Measurements from ENCODE around the gene SRSF11. TPM values are rescaled to one million over a fixed set of nuclear protein-coding genes. Genes with fewer than 3 reads are reported as not detected.
"Not testable (repeated sequence)": the region's sequence is repeated elsewhere in the genome, so short reads cannot be mapped to it uniquely, and the experiment has no call there.

Gene SRSF11, protein sequence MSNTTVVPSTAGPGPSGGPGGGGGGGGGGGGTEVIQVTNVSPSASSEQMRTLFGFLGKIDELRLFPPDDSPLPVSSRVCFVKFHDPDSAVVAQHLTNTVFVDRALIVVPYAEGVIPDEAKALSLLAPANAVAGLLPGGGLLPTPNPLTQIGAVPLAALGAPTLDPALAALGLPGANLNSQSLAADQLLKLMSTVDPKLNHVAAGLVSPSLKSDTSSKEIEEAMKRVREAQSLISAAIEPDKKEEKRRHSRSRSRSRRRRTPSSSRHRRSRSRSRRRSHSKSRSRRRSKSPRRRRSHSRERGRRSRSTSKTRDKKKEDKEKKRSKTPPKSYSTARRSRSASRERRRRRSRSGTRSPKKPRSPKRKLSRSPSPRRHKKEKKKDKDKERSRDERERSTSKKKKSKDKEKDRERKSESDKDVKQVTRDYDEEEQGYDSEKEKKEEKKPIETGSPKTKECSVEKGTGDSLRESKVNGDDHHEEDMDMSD
- 130 TPM for total RNA-seq
- polyA plus RNA-seq, result 306 TPM
- long read RNA-seq, donor 1, partial matches to known transcripts, result 6 of 10 reads
- long read RNA-seq, donor 1, other reads (novel, unspliced or antisense), result 0 of 10 reads
- long read RNA-seq, donor 2, full-length matches to known transcripts, result 63 of 436 reads
- long read RNA-seq, donor 2, partial matches to known transcripts, result 362 of 436 reads
- long read RNA-seq, donor 2, other reads (novel, unspliced or antisense), result 11 of 436 reads
- long read RNA-seq, donor 3, full-length matches to known transcripts, result 36 of 282 reads
- long read RNA-seq, donor 3, partial matches to known transcripts, result 235 of 282 reads
- long read RNA-seq, donor 3, other reads (novel, unspliced or antisense), result 11 of 282 reads
- long read RNA-seq, donor 4, full-length matches to known transcripts, result 26 of 84 reads
- long read RNA-seq, donor 4, partial matches to known transcripts, result 58 of 84 reads
- long read RNA-seq, donor 4, other reads (novel, unspliced or antisense), result 0 of 84 reads
- long read RNA-seq, donor 5, full-length matches to known transcripts, result 41 of 272 reads
- long read RNA-seq, donor 5, partial matches to known transcripts, result 231 of 272 reads
- long read RNA-seq, donor 5, other reads (novel, unspliced or antisense), result 0 of 272 reads
- long read RNA-seq, donor 6, full-length matches to known transcripts, result 27 of 104 reads
- long read RNA-seq, donor 6, partial matches to known transcripts, result 77 of 104 reads
- long read RNA-seq, donor 6, other reads (novel, unspliced or antisense), result 0 of 104 reads
- long read RNA-seq, donor 7, transcript SRSF11-216 (3 exons, 784 nt), result major isoform, 6 of 166 reads
- long read RNA-seq, donor 7, transcript SRSF11-201 (10 exons, 3,034 nt), result major isoform, 6 of 166 reads
- long read RNA-seq, donor 7, partial matches to known transcripts, result 143 of 166 reads
- long read RNA-seq, donor 7, other reads (novel, unspliced or antisense), result 0 of 166 reads
- long read RNA-seq, donor 8, partial matches to known transcripts, result 28 of 33 reads
- long read RNA-seq, donor 8, other reads (novel, unspliced or antisense), result 0 of 33 reads
- long read RNA-seq, donor 9, full-length matches to known transcripts, result 20 of 81 reads
- long read RNA-seq, donor 9, partial matches to known transcripts, result 61 of 81 reads
- long read RNA-seq, donor 9, other reads (novel, unspliced or antisense), result 0 of 81 reads
- long read RNA-seq, donor 10, full-length matches to known transcripts, result 16 of 81 reads
- long read RNA-seq, donor 10, partial matches to known transcripts, result 65 of 81 reads
- long read RNA-seq, donor 10, other reads (novel, unspliced or antisense), result 0 of 81 reads

DNA sequence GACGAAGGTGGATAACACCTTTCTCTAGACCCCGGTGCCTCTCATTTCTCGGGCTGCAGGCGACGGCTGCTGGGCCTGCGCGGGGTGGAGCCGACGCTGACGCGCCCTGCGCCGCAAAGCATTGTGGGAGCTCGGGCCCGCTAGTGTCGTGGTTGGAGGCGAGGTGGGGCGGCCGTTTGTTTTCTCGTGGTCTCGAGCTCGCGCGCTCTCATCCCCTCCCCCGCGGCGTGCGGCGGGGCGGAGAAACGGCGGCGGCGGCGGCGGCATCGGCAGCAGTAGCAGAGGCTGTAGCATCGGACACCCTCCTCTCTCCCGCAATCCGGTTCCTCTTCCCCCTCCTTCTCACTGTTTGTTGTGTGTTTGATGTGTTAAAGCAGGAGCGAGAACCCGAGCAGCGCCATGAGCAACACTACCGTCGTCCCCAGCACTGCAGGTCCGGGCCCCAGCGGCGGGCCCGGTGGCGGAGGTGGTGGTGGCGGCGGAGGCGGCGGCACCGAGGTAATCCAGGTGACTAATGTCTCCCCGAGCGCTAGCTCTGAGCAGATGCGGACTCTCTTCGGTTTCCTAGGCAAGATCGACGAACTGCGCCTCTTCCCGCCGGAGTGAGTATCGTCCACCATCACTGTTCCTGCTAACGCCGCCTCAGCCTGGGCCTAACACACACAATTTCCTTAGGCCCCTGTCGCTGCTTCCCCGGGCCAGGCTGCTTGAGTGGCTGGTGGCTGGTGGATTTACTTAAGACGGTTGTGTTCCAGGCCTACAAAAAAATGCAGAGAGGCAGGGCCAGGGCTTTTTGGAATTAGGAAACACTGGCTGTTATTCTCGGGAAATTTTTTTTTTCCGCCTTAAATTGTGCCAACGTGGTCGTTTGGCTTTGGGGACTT, at the start of gene SRSF11:
Gene SRSF11, plus strand, starts transcription at position 143 of the 884 bp plus-strand sequence. Its CDS starts 257 bp downstream, at position 400.
- Histone ChIP-seq H3K36me3 (ENCODE audit: control insufficient read depth in 2 of 2, insufficient read depth in 2 of 2, low read length in 1 of 2) (peaks cover 3 to 36% of the 10 kb centered on the region in 2 donors), H3K4me1 (ENCODE audit: control insufficient read depth in 2 of 2, insufficient read depth in 2 of 2, low read length in 2 of 2) (peaks cover 0 to 4% of the 10 kb centered on the region in 2 donors)
- WGBS, result under 1% methylated on average over 74 of the region's 74 CpGs

DNA sequence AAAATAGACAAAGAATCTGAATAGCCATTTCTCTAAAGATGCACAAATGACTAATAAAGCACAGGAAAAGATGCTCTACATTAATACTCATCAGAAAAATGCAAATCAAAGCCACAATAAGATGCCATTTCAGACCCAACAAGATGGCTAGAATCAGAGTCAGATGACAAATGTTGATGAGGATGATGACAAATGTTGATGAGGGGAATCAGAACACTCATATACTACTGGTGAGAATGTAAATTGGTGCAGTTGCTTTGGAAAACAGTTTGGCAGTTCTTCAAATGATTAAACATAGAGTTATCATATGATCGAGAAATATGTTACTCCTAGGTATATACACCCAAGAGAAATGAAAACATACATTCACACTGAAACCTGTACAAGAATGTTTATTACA, 49.7 kb upstream of the SRSF11 start:
- 97% methylated on average over 1 of the region's 1 CpG for WGBS
- Histone ChIP-seq H3K36me3 (ENCODE audit: control insufficient read depth in 2 of 2, insufficient read depth in 2 of 2, low read length in 1 of 2) (no peaks in the 10 kb centered on the region), H3K4me3 (ENCODE audit: low read length in 2 of 2) (no peak overlapping the region), H3K4me1 (ENCODE audit: control insufficient read depth in 2 of 2, insufficient read depth in 2 of 2, low read length in 2 of 2) (no peaks in the 10 kb centered on the region), H3K9me3 (ENCODE audit: control insufficient read depth in 2 of 2, insufficient read depth in 1 of 2, low read length in 1 of 2) (no peaks in the 10 kb centered on the region), H3K27ac (ENCODE audit: low read depth in 1 of 2, low read length in 1 of 2) (no peak overlapping the region), H3K27me3 (ENCODE audit: control insufficient read depth in 2 of 2, insufficient read depth in 1 of 2, low read length in 1 of 2) (no peaks in the 10 kb centered on the region)
- DNase-seq (ENCODE audit: low read depth in 6 of 9, low spot score in 9 of 9), result no peak

More for the DNA sequence above, at the start of gene SRSF11:
- H3K27me3 ChIP-seq (ENCODE audit: control insufficient read depth in 2 of 2, insufficient read depth in 1 of 2, low read length in 1 of 2), result no peaks in the 10 kb centered on the region
- H3K4me3 ChIP-seq (ENCODE audit: low read length in 2 of 2), result peak within 1 kb of the TSS; percentile 59 to 73
- DNase-seq (ENCODE audit: low read depth in 6 of 9, low spot score in 9 of 9), result peak; percentile 80 to 98 (median 95)
- H3K9me3 ChIP-seq (ENCODE audit: control insufficient read depth in 2 of 2, insufficient read depth in 1 of 2, low read length in 1 of 2), result no peaks in the 10 kb centered on the region
- peak within 1 kb of the TSS; percentile 95 to 98 for H3K27ac ChIP-seq (ENCODE audit: low read depth in 1 of 2, low read length in 1 of 2)

DNA sequence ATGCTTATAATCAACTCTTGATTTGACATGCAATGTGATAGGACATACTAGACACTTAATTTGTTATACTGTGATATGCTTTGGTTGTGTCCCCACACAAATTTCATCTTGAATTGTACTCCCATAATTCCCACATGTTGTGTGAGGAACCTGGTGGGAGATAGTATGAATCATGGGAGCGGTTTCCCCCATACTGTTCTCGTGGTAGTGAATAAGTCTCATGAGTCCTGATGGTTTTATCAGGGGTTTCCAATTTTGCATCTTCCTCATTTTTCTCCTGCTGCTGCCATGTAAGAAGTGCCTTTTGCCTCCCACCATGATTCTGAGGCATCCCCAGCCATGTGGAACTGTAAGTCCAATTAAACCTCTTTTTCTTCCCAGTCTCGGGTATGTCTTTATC, 36.0 kb upstream of the SRSF11 start:
- not testable (repeated sequence) for H3K4me1 ChIP-seq (ENCODE audit: control insufficient read depth in 2 of 2, insufficient read depth in 2 of 2, low read length in 2 of 2); DNase-seq (ENCODE audit: low read depth in 6 of 9, low spot score in 9 of 9); H3K27me3 ChIP-seq (ENCODE audit: control insufficient read depth in 2 of 2, insufficient read depth in 1 of 2, low read length in 1 of 2); H3K4me3 ChIP-seq (ENCODE audit: low read length in 2 of 2); H3K27ac ChIP-seq (ENCODE audit: low read depth in 1 of 2, low read length in 1 of 2); H3K9me3 ChIP-seq (ENCODE audit: control insufficient read depth in 2 of 2, insufficient read depth in 1 of 2, low read length in 1 of 2); H3K36me3 ChIP-seq (ENCODE audit: control insufficient read depth in 2 of 2, insufficient read depth in 2 of 2, low read length in 1 of 2)
- 95% methylated on average over 3 of the region's 3 CpGs for WGBS

GRCh38 chr1:70188522-70188921, 32.7 kb upstream of the SRSF11 start:
- Histone ChIP-seq H3K9me3 (ENCODE audit: control insufficient read depth in 2 of 2, insufficient read depth in 1 of 2, low read length in 1 of 2) (no peaks in the 10 kb centered on the region), H3K36me3 (ENCODE audit: control insufficient read depth in 2 of 2, insufficient read depth in 2 of 2, low read length in 1 of 2) (peaks cover 2% of the 10 kb centered on the region in 2 donors), H3K4me3 (ENCODE audit: low read length in 2 of 2) (no peak overlapping the region), H3K27ac (ENCODE audit: low read depth in 1 of 2, low read length in 1 of 2) (no peak overlapping the region), H3K27me3 (ENCODE audit: control insufficient read depth in 2 of 2, insufficient read depth in 1 of 2, low read length in 1 of 2) (no peaks in the 10 kb centered on the region), H3K4me1 (ENCODE audit: control insufficient read depth in 2 of 2, insufficient read depth in 2 of 2, low read length in 2 of 2) (no peaks in the 10 kb centered on the region)
- WGBS, result 98% methylated on average over 2 of the region's 2 CpGs
- DNase-seq (ENCODE audit: low read depth in 6 of 9, low spot score in 9 of 9), result no peak

GRCh38 chr1:70190180-70190579, 31.0 kb upstream of the SRSF11 start:
- DNase-seq (ENCODE audit: low read depth in 6 of 9, low spot score in 9 of 9), result no peak
- H3K4me3 ChIP-seq (ENCODE audit: low read length in 2 of 2), result no peak overlapping the region

GRCh38 chr1:70192446-70192845, 28.7 kb upstream of the SRSF11 start:
- not testable (repeated sequence) for H3K27ac ChIP-seq (ENCODE audit: low read depth in 1 of 2, low read length in 1 of 2); H3K36me3 ChIP-seq (ENCODE audit: control insufficient read depth in 2 of 2, insufficient read depth in 2 of 2, low read length in 1 of 2); DNase-seq (ENCODE audit: low read depth in 6 of 9, low spot score in 9 of 9); H3K4me3 ChIP-seq (ENCODE audit: low read length in 2 of 2); H3K4me1 ChIP-seq (ENCODE audit: control insufficient read depth in 2 of 2, insufficient read depth in 2 of 2, low read length in 2 of 2); H3K9me3 ChIP-seq (ENCODE audit: control insufficient read depth in 2 of 2, insufficient read depth in 1 of 2, low read length in 1 of 2); H3K27me3 ChIP-seq (ENCODE audit: control insufficient read depth in 2 of 2, insufficient read depth in 1 of 2, low read length in 1 of 2)

More at GRCh38 chr1:70190180-70190579, 31.0 kb upstream of the SRSF11 start:
- Histone ChIP-seq H3K27me3 (ENCODE audit: control insufficient read depth in 2 of 2, insufficient read depth in 1 of 2, low read length in 1 of 2) (no peaks in the 10 kb centered on the region), H3K27ac (ENCODE audit: low read depth in 1 of 2, low read length in 1 of 2) (no peak overlapping the region), H3K4me1 (ENCODE audit: control insufficient read depth in 2 of 2, insufficient read depth in 2 of 2, low read length in 2 of 2) (no peaks in the 10 kb centered on the region), H3K9me3 (ENCODE audit: control insufficient read depth in 2 of 2, insufficient read depth in 1 of 2, low read length in 1 of 2) (no peaks in the 10 kb centered on the region), H3K36me3 (ENCODE audit: control insufficient read depth in 2 of 2, insufficient read depth in 2 of 2, low read length in 1 of 2) (no peaks in the 10 kb centered on the region)

DNA sequence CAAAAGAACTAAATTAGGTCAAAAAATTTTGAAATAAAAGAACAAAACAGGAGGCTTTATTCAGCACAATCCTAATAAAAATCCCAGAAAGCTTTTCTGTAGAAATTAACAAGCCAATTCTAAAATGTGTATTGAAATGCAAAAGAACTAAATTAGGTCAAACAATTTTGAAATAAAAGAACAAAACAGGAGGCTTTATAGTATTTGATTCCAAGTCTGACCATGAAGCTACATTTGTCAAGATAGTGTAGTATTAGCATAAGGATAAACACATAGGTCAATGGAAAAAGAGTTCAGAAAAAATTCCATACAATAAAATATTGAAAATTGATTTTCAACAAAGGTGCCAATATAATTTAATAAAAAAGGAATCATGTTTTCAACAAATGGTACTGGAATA, 26.6 kb upstream of the SRSF11 start:
- Histone ChIP-seq H3K36me3 (ENCODE audit: control insufficient read depth in 2 of 2, insufficient read depth in 2 of 2, low read length in 1 of 2) (peaks cover 0 to 3% of the 10 kb centered on the region in 2 donors), H3K4me3 (ENCODE audit: low read length in 2 of 2) (no peak overlapping the region), H3K9me3 (ENCODE audit: control insufficient read depth in 2 of 2, insufficient read depth in 1 of 2, low read length in 1 of 2) (no peaks in the 10 kb centered on the region), H3K4me1 (ENCODE audit: control insufficient read depth in 2 of 2, insufficient read depth in 2 of 2, low read length in 2 of 2) (no peaks in the 10 kb centered on the region), H3K27ac (ENCODE audit: low read depth in 1 of 2, low read length in 1 of 2) (no peak overlapping the region), H3K27me3 (ENCODE audit: control insufficient read depth in 2 of 2, insufficient read depth in 1 of 2, low read length in 1 of 2) (no peaks in the 10 kb centered on the region)
- DNase-seq (ENCODE audit: low read depth in 6 of 9, low spot score in 9 of 9), result no peak

Data from thymus (tissue), 14 donors.